Keratinocyte (primary cell): ENCODE results near the gene S100A5.

Source experiments
- EZH2 ChIP-seq: IDR thresholded peaks from one replicate; pipeline ENCODE4 v1.6.1; 2012; ENCODE audit warnings: inconsistent platforms, mild to moderate bottlenecking, low read length, moderate library complexity
- TF ChIP-seq, protein P1 (sequence below), 3 experiments: IDR thresholded peaks in 1 of 3; conservative IDR thresholded peaks in 1 of 3; optimal IDR thresholded peaks in 1 of 3; 2 replicates in 2 of 3; 3 replicates in 1 of 3; pipeline versions ENCODE3 to v1.5.1; 2011; ENCODE audit warnings: low read length in 3 of 3, mild to moderate bottlenecking in 3 of 3, moderate library complexity in 2 of 3, control low read depth in 1 of 3, inconsistent platforms in 1 of 3; ENCODE audit not compliant: insufficient read depth in 2 of 3; ENCODE audit errors: extremely low read depth in 1 of 3

DNA sequence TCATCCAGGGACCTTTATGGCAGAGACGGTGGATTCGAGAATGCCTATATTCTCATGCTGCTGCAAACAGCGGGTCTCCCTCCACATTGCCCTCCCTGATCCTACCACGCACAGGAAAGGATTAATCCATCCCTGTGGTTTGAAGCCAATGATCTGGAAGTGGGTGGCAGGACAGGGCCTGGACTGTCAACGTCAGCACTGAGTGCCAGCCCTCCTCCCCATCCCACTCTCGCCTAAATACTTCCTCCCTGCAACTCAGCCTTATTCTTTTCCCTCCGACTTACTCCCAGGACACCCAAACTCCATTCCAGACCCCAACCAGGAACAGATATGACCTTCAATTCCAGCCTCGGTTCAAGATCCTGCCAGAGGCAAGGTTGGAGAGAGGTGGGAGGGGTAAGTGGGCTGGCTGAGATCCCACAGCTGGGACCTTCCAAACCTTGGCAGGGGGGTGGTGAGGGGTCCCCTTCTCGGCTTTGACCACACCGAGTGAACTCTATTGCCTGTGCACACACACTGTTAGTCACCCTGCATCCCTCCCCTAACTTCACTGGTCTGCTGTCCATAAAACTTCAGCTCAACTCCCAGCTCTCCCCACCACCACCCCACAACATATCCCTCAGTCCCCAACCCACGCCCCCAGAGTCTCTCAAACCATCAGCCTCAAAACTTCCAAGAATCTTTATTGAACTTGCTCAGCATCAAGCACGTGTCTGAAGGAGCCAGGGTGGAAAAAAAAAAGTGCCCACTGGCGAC lies 2.4 kb upstream of the S100A5 start:
- no peak for TF ChIP-seq EZH2
- TF ChIP-seq, protein P1, sequence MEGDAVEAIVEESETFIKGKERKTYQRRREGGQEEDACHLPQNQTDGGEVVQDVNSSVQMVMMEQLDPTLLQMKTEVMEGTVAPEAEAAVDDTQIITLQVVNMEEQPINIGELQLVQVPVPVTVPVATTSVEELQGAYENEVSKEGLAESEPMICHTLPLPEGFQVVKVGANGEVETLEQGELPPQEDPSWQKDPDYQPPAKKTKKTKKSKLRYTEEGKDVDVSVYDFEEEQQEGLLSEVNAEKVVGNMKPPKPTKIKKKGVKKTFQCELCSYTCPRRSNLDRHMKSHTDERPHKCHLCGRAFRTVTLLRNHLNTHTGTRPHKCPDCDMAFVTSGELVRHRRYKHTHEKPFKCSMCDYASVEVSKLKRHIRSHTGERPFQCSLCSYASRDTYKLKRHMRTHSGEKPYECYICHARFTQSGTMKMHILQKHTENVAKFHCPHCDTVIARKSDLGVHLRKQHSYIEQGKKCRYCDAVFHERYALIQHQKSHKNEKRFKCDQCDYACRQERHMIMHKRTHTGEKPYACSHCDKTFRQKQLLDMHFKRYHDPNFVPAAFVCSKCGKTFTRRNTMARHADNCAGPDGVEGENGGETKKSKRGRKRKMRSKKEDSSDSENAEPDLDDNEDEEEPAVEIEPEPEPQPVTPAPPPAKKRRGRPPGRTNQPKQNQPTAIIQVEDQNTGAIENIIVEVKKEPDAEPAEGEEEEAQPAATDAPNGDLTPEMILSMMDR (optimal IDR thresholded peaks at IDR 0.05 in 1 of 3, IDR thresholded peaks at IDR 0.05 in 1 of 3, conservative IDR thresholded peaks at IDR 0.05 in 1 of 3; ENCODE audit: extremely low read depth in 1 of 3, insufficient read depth in 2 of 3, low read length in 3 of 3), result no peak
